Activated T-cell treated with anti-CD3 and anti-CD28 coated beads, Interleukin-2, amount 50 U/mL, for 4 hours (primary cell): ENCODE results near the gene HNF1B. TPM values are rescaled to one million over a fixed set of nuclear protein-coding genes. Genes with fewer than 3 reads are reported as not detected.

Experiments
- ATAC-seq, 2 donors: fragments of 200-7000 bp; cut with Tn5 transposase; one replicate each; pipeline ENCODE4 v1.10.0; 2021
- DNase-seq: peaks from one replicate; pipeline ENCODE4 v3.0.0-alpha.2; 2020
- H3K27me3 Mint-ChIP-seq: one replicate; pipeline ENCODE4 v1.8.0; 2021; ENCODE audit warnings: low read depth, mixed read lengths
- H3K36me3 Mint-ChIP-seq: one replicate; pipeline ENCODE4 v1.8.0; 2022; ENCODE audit warnings: mixed read lengths; ENCODE audit not compliant: insufficient read depth
- H3K4me1 Mint-ChIP-seq: one replicate; pipeline ENCODE4 v1.8.0; 2021; ENCODE audit warnings: low read depth, mixed read lengths
- H3K4me3 Mint-ChIP-seq: one replicate; pipeline ENCODE4 v1.8.0; 2021; ENCODE audit warnings: mild to moderate bottlenecking, moderate library complexity, mixed read lengths
- H3K9me3 Mint-ChIP-seq: one replicate; pipeline ENCODE4 v1.8.0; 2021; ENCODE audit warnings: mixed read lengths
- total RNA-seq, 3 donors: library from RNA; stranded (reverse); gene quantifications; one replicate each; pipeline ENCODE4 v1.2.1, GENCODE V29; 2021

The HNF1B gene
- total RNA-seq, 3 donors from 2014 or later: 0.16 TPM; not detected in 2

GRCh38 chr17:37737081-37737480 lies 7.8 kb downstream of the HNF1B start:
- Mint-ChIP-seq H3K4me1 (peaks cover 2% of the 10 kb centered on the region), H3K4me3 (no peak overlapping the region), H3K27me3 (peaks cover 51% of the 10 kb centered on the region), H3K9me3 (no peaks in the 10 kb centered on the region), H3K36me3 (no peaks in the 10 kb centered on the region)
- no peak for ATAC-seq
- no peak for DNase-seq

GRCh38 chr17:37736428-37736827 lies 8.4 kb downstream of the HNF1B start:
- ATAC-seq: no peak
- H3K9me3 Mint-ChIP-seq: no peaks in the 10 kb centered on the region
- H3K4me3 Mint-ChIP-seq: no peak overlapping the region
- H3K27me3 Mint-ChIP-seq: peaks cover 47% of the 10 kb centered on the region
- H3K36me3 Mint-ChIP-seq: no peaks in the 10 kb centered on the region
- DNase-seq: no peak
- no peaks in the 10 kb centered on the region for H3K4me1 Mint-ChIP-seq

- Mint-ChIP-seq H3K4me1 (no peaks in the 10 kb centered on the region), H3K9me3 (no peaks in the 10 kb centered on the region), H3K36me3 (no peaks in the 10 kb centered on the region), H3K27me3 (peaks cover 38% of the 10 kb centered on the region), H3K4me3 (no peak overlapping the region)
- DNase-seq: no peak
- no peak for ATAC-seq
Observed at GRCh38 chr17:37735165-37735564, 9.7 kb downstream of the HNF1B start.

GRCh38 chr17:37732316-37732715 lies 12.5 kb downstream of the HNF1B start:
- Mint-ChIP-seq H3K36me3 (no peaks in the 10 kb centered on the region), H3K4me3 (no peak overlapping the region), H3K4me1 (no peaks in the 10 kb centered on the region), H3K9me3 (no peaks in the 10 kb centered on the region), H3K27me3 (peaks cover 14% of the 10 kb centered on the region)
- DNase-seq (no peak), ATAC-seq (no peak)

GRCh38 chr17:37731056-37731455 lies 13.8 kb downstream of the HNF1B start:
- H3K36me3 Mint-ChIP-seq: no peaks in the 10 kb centered on the region
- ATAC-seq (no peak), DNase-seq (no peak)
- no peaks in the 10 kb centered on the region for H3K4me1 Mint-ChIP-seq
- peaks cover 2% of the 10 kb centered on the region for H3K27me3 Mint-ChIP-seq
- no peaks in the 10 kb centered on the region for H3K9me3 Mint-ChIP-seq
- no peak overlapping the region for H3K4me3 Mint-ChIP-seq

- no peaks in the 10 kb centered on the region for H3K36me3 Mint-ChIP-seq
- DNase-seq (no peak), ATAC-seq (no peak)
- H3K4me3 Mint-ChIP-seq: no peak overlapping the region
- no peaks in the 10 kb centered on the region for H3K27me3 Mint-ChIP-seq
- no peaks in the 10 kb centered on the region for H3K4me1 Mint-ChIP-seq
- no peaks in the 10 kb centered on the region for H3K9me3 Mint-ChIP-seq
Observed at GRCh38 chr17:37729905-37730304, 15.0 kb downstream of the HNF1B start.

- Mint-ChIP-seq H3K4me3 (no peak overlapping the region), H3K9me3 (no peaks in the 10 kb centered on the region), H3K27me3 (no peaks in the 10 kb centered on the region), H3K4me1 (no peaks in the 10 kb centered on the region), H3K36me3 (no peaks in the 10 kb centered on the region)
- DNase-seq: no peak
- ATAC-seq: no peak
Observed at GRCh38 chr17:37726891-37727675, 17.8 kb downstream of the HNF1B start.

- DNase-seq (no peak), ATAC-seq (no peak)
- H3K9me3 Mint-ChIP-seq: no peaks in the 10 kb centered on the region
- no peak overlapping the region for H3K4me3 Mint-ChIP-seq
- H3K36me3 Mint-ChIP-seq: no peaks in the 10 kb centered on the region
- H3K4me1 Mint-ChIP-seq: no peaks in the 10 kb centered on the region
- peaks cover 5% of the 10 kb centered on the region for H3K27me3 Mint-ChIP-seq
Observed at GRCh38 chr17:37726248-37726647, 18.6 kb downstream of the HNF1B start.

GRCh38 chr17:37725601-37726146 lies 19.2 kb downstream of the HNF1B start:
- no peaks in the 10 kb centered on the region for H3K4me1 Mint-ChIP-seq

GRCh38 chr17:37725021-37725595 lies 19.8 kb downstream of the HNF1B start:
- peaks cover 5% of the 10 kb centered on the region for H3K27me3 Mint-ChIP-seq
- no peaks in the 10 kb centered on the region for H3K4me1 Mint-ChIP-seq
- ATAC-seq (no peak), DNase-seq (no peak)
- H3K36me3 Mint-ChIP-seq: no peaks in the 10 kb centered on the region
- no peak overlapping the region for H3K4me3 Mint-ChIP-seq
- no peaks in the 10 kb centered on the region for H3K9me3 Mint-ChIP-seq

More at GRCh38 chr17:37725601-37726146, 19.2 kb downstream of the HNF1B start:
- Mint-ChIP-seq H3K4me3 (no peak overlapping the region), H3K36me3 (no peaks in the 10 kb centered on the region), H3K9me3 (no peaks in the 10 kb centered on the region), H3K27me3 (peaks cover 5% of the 10 kb centered on the region)
- ATAC-seq: no peak
- DNase-seq: no peak

GRCh38 chr17:37720989-37721388 lies 23.9 kb downstream of the HNF1B start:
- Mint-ChIP-seq H3K27me3 (peaks cover 7% of the 10 kb centered on the region), H3K9me3 (no peaks in the 10 kb centered on the region), H3K4me3 (no peak overlapping the region), H3K36me3 (no peaks in the 10 kb centered on the region), H3K4me1 (no peaks in the 10 kb centered on the region)
- ATAC-seq (no peak), DNase-seq (no peak)

GRCh38 chr17:37719866-37720265 lies 25.0 kb downstream of the HNF1B start:
- Mint-ChIP-seq H3K36me3 (no peaks in the 10 kb centered on the region), H3K4me3 (no peak overlapping the region), H3K27me3 (peaks cover 10% of the 10 kb centered on the region), H3K4me1 (no peaks in the 10 kb centered on the region), H3K9me3 (no peaks in the 10 kb centered on the region)
- DNase-seq (no peak), ATAC-seq (no peak)

- no peaks in the 10 kb centered on the region for H3K4me1 Mint-ChIP-seq
- no peak overlapping the region for H3K4me3 Mint-ChIP-seq
- H3K27me3 Mint-ChIP-seq: peaks cover 21% of the 10 kb centered on the region
- DNase-seq: no peak
- no peak for ATAC-seq
- no peaks in the 10 kb centered on the region for H3K9me3 Mint-ChIP-seq
- no peaks in the 10 kb centered on the region for H3K36me3 Mint-ChIP-seq
Observed at GRCh38 chr17:37718324-37719048, 26.4 kb downstream of the HNF1B start.

GRCh38 chr17:37717627-37718323 lies 27.1 kb downstream of the HNF1B start:
- Mint-ChIP-seq H3K36me3 (no peaks in the 10 kb centered on the region), H3K9me3 (no peaks in the 10 kb centered on the region), H3K4me1 (no peaks in the 10 kb centered on the region), H3K27me3 (peaks cover 21% of the 10 kb centered on the region), H3K4me3 (no peak overlapping the region)
- DNase-seq (no peak), ATAC-seq (no peak)
